ENCODE measurements around the gene GRK7. TPM values are rescaled to one million over a fixed set of nuclear protein-coding genes. Genes with fewer than 3 reads are reported as not detected.

Gene GRK7
- total RNA-seq, 1 experiment from 2014 or later: not detected

- Histone ChIP-seq H3K79me2 (ENCODE audit: insufficient read depth, low read length) (peaks cover 25% of the 10 kb centered on the region), H4K8ac (replicated peaks; ENCODE audit: insufficient read length, low read depth, low read length) (no peak overlapping the region), H2BK15ac (ENCODE audit: low read depth, low read length) (no peak overlapping the region), H3K18ac (ENCODE audit: insufficient read length, low read depth, low read length) (no peak overlapping the region), H2AFZ (ENCODE audit: low read length) (no peak overlapping the region), H3T11ph (ENCODE audit: low read length) (no peak overlapping the region), H2BK120ac (ENCODE audit: low read depth, low read length, poor library complexity, severe bottlenecking) (no peak overlapping the region), H3K9ac (ENCODE audit: extremely low read depth, insufficient read length, low read length) (no peak overlapping the region), H3K56ac (ENCODE audit: insufficient read length, low read depth, low read length) (no peak overlapping the region), H2AK5ac (ENCODE audit: insufficient read length, low read length) (no peak overlapping the region), H4K5ac (ENCODE audit: insufficient read length, low read depth, low read length) (no peak overlapping the region), H3K4ac (ENCODE audit: low read depth, low read length) (no peak overlapping the region), H3K14ac (ENCODE audit: insufficient read depth, low read length) (no peak overlapping the region), H3K27ac (ENCODE audit: insufficient read length, low read depth, low read length) (no peak overlapping the region), H3K4me2 (ENCODE audit: insufficient read depth, insufficient read length, low read length) (peak overlapping the region; percentile 77), H3K9me3 (ENCODE audit: control insufficient read depth, low read depth, low read length) (no peaks in the 10 kb centered on the region), H3K23ac (ENCODE audit: insufficient read length, low read depth, low read length) (no peak overlapping the region), H4K91ac (ENCODE audit: insufficient read length, low read depth, low read length) (no peak overlapping the region), H3K27me3 (ENCODE audit: insufficient read depth, low read length) (no peaks in the 10 kb centered on the region), H3K79me1 (ENCODE audit: insufficient read depth, low read depth, low read length, poor library complexity, severe bottlenecking) (no peaks in the 10 kb centered on the region), H2BK12ac (ENCODE audit: insufficient read length, low read depth, low read length) (no peak overlapping the region), H2BK20ac (ENCODE audit: low read depth, low read length, poor library complexity, severe bottlenecking) (no peak overlapping the region), H4K20me1 (ENCODE audit: control insufficient read depth, insufficient read depth, insufficient read length) (no peaks in the 10 kb centered on the region), H3K23me2 (ENCODE audit: insufficient read length, low read depth, low read length, poor library complexity, severe bottlenecking) (peaks cover 6% of the 10 kb centered on the region), H3K4me1 (ENCODE audit: insufficient read depth, low read length) (no peaks in the 10 kb centered on the region; the same call in 1 of the 2 replicates), H2BK5ac (ENCODE audit: insufficient read length, low read length) (no peak overlapping the region)
- peak overlapping the region; percentile 86 to 98 for H3K4me3 Mint-ChIP-seq
- TF ChIP-seq CTCF (conservative IDR thresholded peaks at IDR 0.05): no peak
- H3K9me3 Mint-ChIP-seq: no peaks in the 10 kb centered on the region
- peaks cover 15 to 24% of the 10 kb centered on the region in 2 experiments for H3K4me1 Mint-ChIP-seq
- H3K27ac Mint-ChIP-seq: no peak overlapping the region
- WGBS (ENCODE audit: extremely low coverage, insufficient read length, low lambda C conversion rate): no CpG with 5 or more reads among the region's 2 CpGs
- H3K36me3 Mint-ChIP-seq (ENCODE audit: insufficient read depth in 1 of 3, low read depth in 3 of 3): peaks cover 5 to 21% (median 16%) of the 10 kb centered on the region in 3 experiments; a peak in 6 of 7 replicates
- no peak for DNase-seq
- no peaks in the 10 kb centered on the region for H3K27me3 Mint-ChIP-seq (ENCODE audit: low read depth)
Measured at GRCh38 chr3:141739731-141740130, 23.5 kb upstream of the GRK7 start.
